GM12878 (cell line): ENCODE data around the gene ABCF1. TPM values are rescaled to one million over a fixed set of nuclear protein-coding genes. Genes with fewer than 3 reads are reported as not detected.

Source experiments
- ASH2L ChIP-seq: fragments of 300-600, 200-600 bp; sonication (generic); IDR thresholded peaks from 2 replicates; pipeline ENCODE4 v1.6.1; 2017; ENCODE audit warnings: low read depth, mild to moderate bottlenecking, borderline replicate concordance
- CBFB ChIP-seq: IDR thresholded peaks from 2 replicates; pipeline ENCODE4 v1.6.1; 2016; ENCODE audit warnings: antibody characterized with exemption, low read depth
- CHD1 ChIP-seq: IDR thresholded peaks from 2 replicates; pipeline ENCODE4 v1.6.1; 2012; ENCODE audit warnings: low read depth, low read length, improper control_type of control experiment
- CHD4 ChIP-seq: fragments of 200-600 bp; sonication (generic); IDR thresholded peaks from 2 replicates; pipeline ENCODE4 v1.6.1; 2016; ENCODE audit warnings: mild to moderate bottlenecking
- CREM ChIP-seq: IDR thresholded peaks from 2 replicates; pipeline ENCODE4 v1.6.1; 2014; ENCODE audit warnings: antibody characterized with exemption, low read depth
- ETV6 ChIP-seq, 2 experiments: fragments of 450-650 bp in 1 of 2; IDR thresholded peaks in 1 of 2; conservative IDR thresholded peaks in 1 of 2; 2 replicates each; pipeline ENCODE4 v1.6.1; 2014; ENCODE audit warnings: antibody characterized with exemption in 1 of 2, borderline replicate concordance in 1 of 2, low read depth in 1 of 2, mild to moderate bottlenecking in 1 of 2, moderate library complexity in 1 of 2
- FOS ChIP-seq: IDR thresholded peaks from 3 replicates; pipeline ENCODE4 v1.6.1; 2011; ENCODE audit warnings: borderline replicate concordance; ENCODE audit not compliant: insufficient read length; ENCODE audit errors: extremely low read depth
- FOXK2 ChIP-seq: fragments of 450-650 bp; IDR thresholded peaks from 2 replicates; pipeline ENCODE4 v1.6.1; 2017; ENCODE audit warnings: mild to moderate bottlenecking, moderate library complexity
- GATAD2B ChIP-seq: fragments of 450-650 bp; conservative IDR thresholded peaks from 2 replicates; pipeline ENCODE4 v1.6.1; 2017; ENCODE audit warnings: low read depth, mild to moderate bottlenecking, moderate library complexity
- HDAC6 ChIP-seq: fragments of 200-600 bp; sonication (generic); IDR thresholded peaks from one replicate; pipeline ENCODE4 v1.8.0; 2017; ENCODE audit warnings: antibody characterized with exemption; ENCODE audit not compliant: unreplicated experiment
- IRF3 ChIP-seq: fragments of 450-650 bp; IDR thresholded peaks from 2 replicates; pipeline ENCODE4 v1.6.1; 2014; ENCODE audit warnings: mild to moderate bottlenecking
- JUNB ChIP-seq: IDR thresholded peaks from 2 replicates; pipeline ENCODE4 v1.6.1; 2016; ENCODE audit warnings: antibody characterized with exemption, mild to moderate bottlenecking
- NFXL1 ChIP-seq: fragments of 450-650 bp; IDR thresholded peaks from 2 replicates; pipeline ENCODE4 v1.6.1; 2017; ENCODE audit warnings: antibody characterized with exemption, mild to moderate bottlenecking, borderline replicate concordance
- NR2C1 ChIP-seq: fragments of 450-650 bp; IDR thresholded peaks from 2 replicates; pipeline ENCODE4 v1.6.1; 2017; ENCODE audit warnings: antibody characterized with exemption, mild to moderate bottlenecking, moderate library complexity
- NR2F1 ChIP-seq: fragments of 450-650 bp; conservative IDR thresholded peaks from 2 replicates; pipeline ENCODE4 v1.6.1; 2017; ENCODE audit warnings: mild to moderate bottlenecking
- RAD51 ChIP-seq: fragments of 450-650 bp; IDR thresholded peaks from 2 replicates; pipeline ENCODE4 v1.6.1; 2016; ENCODE audit warnings: moderate library complexity, mild to moderate bottlenecking, inconsistent platforms
- RB1 ChIP-seq: fragments of 450-650 bp; formaldehyde crosslinking; IDR thresholded peaks from 2 replicates; pipeline ENCODE4 v1.6.1; 2017; ENCODE audit warnings: mild to moderate bottlenecking, borderline replicate concordance
- RUNX3 ChIP-seq: IDR thresholded peaks from 2 replicates; pipeline ENCODE4 v1.6.1; 2012; ENCODE audit warnings: low read length, inconsistent platforms
- SREBF2 ChIP-seq: IDR thresholded peaks from 2 replicates; pipeline ENCODE4 v1.6.1; 2012; ENCODE audit warnings: mild to moderate bottlenecking, low read length
- SUZ12 ChIP-seq: fragments of 200-600 bp; sonication (generic); IDR thresholded peaks from one replicate; pipeline ENCODE4 v1.6.1; 2018; ENCODE audit warnings: antibody characterized with exemption, mild to moderate bottlenecking; ENCODE audit not compliant: unreplicated experiment
- TAF1 ChIP-seq: IDR thresholded peaks from 2 replicates; pipeline ENCODE4 v1.6.1; 2011; ENCODE audit warnings: mild to moderate bottlenecking, low read depth, low read length, borderline replicate concordance
- ZBED1 ChIP-seq: IDR thresholded peaks from 2 replicates; pipeline ENCODE4 v1.6.1; 2016; ENCODE audit warnings: borderline replicate concordance
- polyA plus RNA-seq, 11 experiments: library from polyadenylated mRNA; depleted of rRNA in 4 of 11; unstranded in 6 of 11; stranded (reverse) in 5 of 11; fragments of >200 nt; fragmentation: Nextera tagmentation in 4 of 11; fragmentation: Illumina TruSeq in 1 of 11; extraction: Ambion mirVana in 4 of 11; extraction: Trizol in 1 of 11; gene quantifications; 1 replicate in 1 of 11; 2 replicates in 10 of 11; pipeline versions ENCODE4 v1.2.1 to v1.2.3, GENCODE V29; 2011 to 2016; ENCODE audit warnings: inconsistent platforms in 2 of 11, missing spikeins in 2 of 11, low read depth in 1 of 11
- total RNA-seq, 4 experiments: library from RNA; depleted of rRNA in 3 of 4; stranded (reverse); fragments of >200 nt in 3 of 4; fragmentation: Illumina TruSeq in 1 of 4; extraction: Trizol in 1 of 4; gene quantifications; 2 replicates each; pipeline versions ENCODE4 v1.2.1 to v1.2.3, GENCODE V29; 2013 to 2021
- TF ChIP-seq, protein P1 (sequence below): fragments of 450-650 bp; IDR thresholded peaks from 2 replicates; pipeline ENCODE4 v1.6.1; 2017; ENCODE audit warnings: low read depth, mild to moderate bottlenecking, moderate library complexity
- TF ChIP-seq, protein P2 (sequence below): fragments of 450-650 bp; IDR thresholded peaks from 2 replicates; pipeline ENCODE4 v1.6.1; 2016; ENCODE audit warnings: mild to moderate bottlenecking

Gene ABCF1
- total and polyA plus RNA-seq, 10 of the 15 experiments (the other 5 are each of a cell fraction or from before 2014, with no cell fraction given) = 21.3 to 79.6 (median 55.9) TPM

DNA sequence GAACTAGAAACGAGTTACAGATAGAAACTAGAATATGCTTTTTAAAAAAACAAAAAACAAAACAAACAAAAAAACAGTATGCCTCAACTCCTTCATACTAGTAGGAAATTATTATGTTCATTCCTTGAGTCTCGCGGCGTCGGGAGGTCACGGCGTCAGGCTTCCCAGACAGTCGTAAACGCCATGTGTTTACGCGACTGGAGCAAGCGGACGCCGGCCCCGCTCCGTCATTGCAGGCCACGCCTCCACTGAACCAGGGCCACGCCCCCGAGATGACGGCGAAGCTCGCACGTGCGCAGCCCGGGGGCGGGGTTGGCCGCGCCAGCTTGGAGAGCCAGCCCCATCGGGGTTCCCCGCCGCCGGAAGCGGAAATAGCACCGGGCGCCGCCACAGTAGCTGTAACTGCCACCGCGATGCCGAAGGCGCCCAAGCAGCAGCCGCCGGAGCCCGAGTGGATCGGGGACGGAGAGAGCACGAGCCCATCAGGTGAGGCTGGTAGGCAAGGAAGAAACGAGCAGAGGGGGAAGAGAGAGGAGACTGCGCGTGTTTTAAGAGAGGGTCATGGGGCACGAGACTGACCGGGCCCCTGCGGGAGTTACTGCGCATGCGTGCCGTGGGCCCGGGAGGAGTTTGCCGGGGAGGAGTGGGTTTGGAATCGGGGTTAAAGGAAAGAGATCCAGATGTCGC is at the start of gene ABCF1 (continued):
- TF ChIP-seq, protein P1, sequence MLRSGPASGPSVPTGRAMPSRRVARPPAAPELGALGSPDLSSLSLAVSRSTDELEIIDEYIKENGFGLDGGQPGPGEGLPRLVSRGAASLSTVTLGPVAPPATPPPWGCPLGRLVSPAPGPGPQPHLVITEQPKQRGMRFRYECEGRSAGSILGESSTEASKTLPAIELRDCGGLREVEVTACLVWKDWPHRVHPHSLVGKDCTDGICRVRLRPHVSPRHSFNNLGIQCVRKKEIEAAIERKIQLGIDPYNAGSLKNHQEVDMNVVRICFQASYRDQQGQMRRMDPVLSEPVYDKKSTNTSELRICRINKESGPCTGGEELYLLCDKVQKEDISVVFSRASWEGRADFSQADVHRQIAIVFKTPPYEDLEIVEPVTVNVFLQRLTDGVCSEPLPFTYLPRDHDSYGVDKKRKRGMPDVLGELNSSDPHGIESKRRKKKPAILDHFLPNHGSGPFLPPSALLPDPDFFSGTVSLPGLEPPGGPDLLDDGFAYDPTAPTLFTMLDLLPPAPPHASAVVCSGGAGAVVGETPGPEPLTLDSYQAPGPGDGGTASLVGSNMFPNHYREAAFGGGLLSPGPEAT = peak; percentile 86
- TF ChIP-seq NR2C1 (peak; percentile 75), CHD4 (no peak), RUNX3 (peak; percentile 25; the same call in 1 of the 2 replicates), NFXL1 (no peak), FOS (no peak), SREBF2 (peak; percentile 53; the same call in 1 of the 2 replicates), TAF1 (peak; percentile 80; the same call in 1 of the 2 replicates), SUZ12 (no peak), NR2F1 (peak; percentile 77), CBFB (no peak; the same call in 1 of the 2 replicates), GATAD2B (peak; percentile 80), FOXK2 (peak; percentile 45), CREM (peak; percentile 89; the same call in 1 of the 2 replicates), IRF3 (no peak), CHD1 (no peak), JUNB (no peak), RB1 (peak; percentile 83; the same call in 1 of the 2 replicates), ETV6 (conservative IDR thresholded peaks at IDR 0.05 in 1 of 2, IDR thresholded peaks at IDR 0.05 in 1 of 2; ENCODE audit: borderline replicate concordance in 1 of 2, low read depth in 1 of 2) (no peak), ASH2L (0 out of 2 replicates have a peak, but pooled peaks have one; percentile 88), HDAC6 (peak; percentile 53), ZBED1 (no peak), RAD51 (peak; percentile 72)
- TF ChIP-seq, protein P2, sequence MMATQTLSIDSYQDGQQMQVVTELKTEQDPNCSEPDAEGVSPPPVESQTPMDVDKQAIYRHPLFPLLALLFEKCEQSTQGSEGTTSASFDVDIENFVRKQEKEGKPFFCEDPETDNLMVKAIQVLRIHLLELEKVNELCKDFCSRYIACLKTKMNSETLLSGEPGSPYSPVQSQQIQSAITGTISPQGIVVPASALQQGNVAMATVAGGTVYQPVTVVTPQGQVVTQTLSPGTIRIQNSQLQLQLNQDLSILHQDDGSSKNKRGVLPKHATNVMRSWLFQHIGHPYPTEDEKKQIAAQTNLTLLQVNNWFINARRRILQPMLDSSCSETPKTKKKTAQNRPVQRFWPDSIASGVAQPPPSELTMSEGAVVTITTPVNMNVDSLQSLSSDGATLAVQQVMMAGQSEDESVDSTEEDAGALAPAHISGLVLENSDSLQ = peak; percentile 62
